NCI-H1092 treated with DMSO at 0.1 percent for 48 hours (cell line): ENCODE data around the gene PTDSS2.
"Not testable (repeated sequence)": the region's sequence is repeated elsewhere in the genome, so short reads cannot be mapped to it uniquely, and the experiment has no call there.

Experiments
- DNase-seq: peaks from one replicate; lab custom pipeline; 2025; lab: John Stamatoyannopoulos, UW

Gene PTDSS2

GRCh38 chr11:433111-433510 is 17.0 kb upstream of the PTDSS2 start:
- DNase-seq: no peak

- no peak for DNase-seq
Measured at GRCh38 chr11:433641-434040, 16.4 kb upstream of the PTDSS2 start.

GRCh38 chr11:434496-434895 is 15.6 kb upstream of the PTDSS2 start:
- no peak for DNase-seq

- DNase-seq: not testable (repeated sequence)
Measured at GRCh38 chr11:434999-435740, 14.9 kb upstream of the PTDSS2 start.

- DNase-seq: no peak
Measured at GRCh38 chr11:437228-437870, 12.7 kb upstream of the PTDSS2 start.

GRCh38 chr11:438101-438844 is 11.8 kb upstream of the PTDSS2 start:
- DNase-seq: no peak

GRCh38 chr11:439315-440064 is 10.6 kb upstream of the PTDSS2 start:
- no peak for DNase-seq

- no peak for DNase-seq
Measured at GRCh38 chr11:440065-441042, 9.7 kb upstream of the PTDSS2 start.

- no peak for DNase-seq
Measured at GRCh38 chr11:441043-441417, 9.0 kb upstream of the PTDSS2 start.

- DNase-seq: peak; percentile 11
Measured at GRCh38 chr11:441418-442274, 8.4 kb upstream of the PTDSS2 start, which contains the start of gene ANO9. ANO9 (minus strand) TSS chr11:442011; CDS start chr11:441926, 85 bp downstream.

GRCh38 chr11:442611-443081 is 7.4 kb upstream of the PTDSS2 start:
- no peak for DNase-seq

GRCh38 chr11:443542-444199 is 6.4 kb upstream of the PTDSS2 start:
- DNase-seq: no peak

- peak; percentile 48 for DNase-seq
Measured at GRCh38 chr11:444396-445144, 5.5 kb upstream of the PTDSS2 start.

GRCh38 chr11:445765-446588 is 4.1 kb upstream of the PTDSS2 start:
- no peak for DNase-seq

- peak; percentile 25 for DNase-seq
Measured at GRCh38 chr11:446891-447290, 3.2 kb upstream of the PTDSS2 start.

- peak; percentile 90 for DNase-seq
Measured at GRCh38 chr11:447923-448731, 2.0 kb upstream of the PTDSS2 start.
